ENCODE measurements around the gene PDE9A. TPM values are rescaled to one million over a fixed set of nuclear protein-coding genes. Genes with fewer than 3 reads are reported as not detected.

PDE9A gene
- total and polyA plus RNA-seq, 2 donors (not counting 1 experiment from before 2014, with no cell fraction given) = 0.34 to 5.8 TPM

DNA sequence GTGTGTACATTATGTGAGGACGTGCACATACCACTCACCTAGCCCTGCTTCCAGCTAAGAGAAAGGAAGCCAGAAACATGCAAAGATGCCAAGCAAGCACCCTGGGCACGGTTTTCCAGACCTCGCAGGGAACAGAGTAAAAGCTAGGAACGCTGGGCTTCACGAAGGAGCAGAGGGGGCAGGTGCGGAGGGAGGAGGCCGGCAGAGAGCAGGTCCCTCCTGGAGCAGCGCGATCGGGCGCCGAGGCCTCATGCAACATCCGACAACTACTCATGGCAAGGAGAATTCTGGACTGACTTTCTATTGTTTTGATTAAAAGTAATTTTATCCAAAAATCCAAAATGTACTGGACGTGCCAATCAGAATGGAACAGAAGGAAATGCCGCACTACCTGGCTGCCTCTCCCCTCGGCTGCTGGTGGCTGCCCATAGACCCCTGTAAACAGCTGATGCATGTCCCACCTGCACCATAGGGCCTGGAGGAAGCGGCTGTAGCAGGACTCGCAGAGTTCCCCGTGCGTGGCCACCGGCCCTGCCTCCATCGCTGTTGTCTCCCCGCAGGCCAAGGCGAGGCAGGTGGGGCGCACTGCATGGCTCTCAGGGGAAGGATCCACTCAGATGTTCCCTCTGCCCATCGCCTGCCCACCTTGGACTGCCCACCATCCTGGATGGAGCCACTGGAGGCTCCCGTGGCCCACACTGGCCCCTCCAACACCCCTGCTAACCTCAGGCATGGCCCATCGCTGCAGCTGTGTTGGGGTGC lies 132.4 kb downstream of the PDE9A start:
- POLR2A ChIA-PET = no interaction called here
- no peak overlapping the region for H3K27ac ChIP-seq (ENCODE audit: low read length in 2 of 2)

DNA sequence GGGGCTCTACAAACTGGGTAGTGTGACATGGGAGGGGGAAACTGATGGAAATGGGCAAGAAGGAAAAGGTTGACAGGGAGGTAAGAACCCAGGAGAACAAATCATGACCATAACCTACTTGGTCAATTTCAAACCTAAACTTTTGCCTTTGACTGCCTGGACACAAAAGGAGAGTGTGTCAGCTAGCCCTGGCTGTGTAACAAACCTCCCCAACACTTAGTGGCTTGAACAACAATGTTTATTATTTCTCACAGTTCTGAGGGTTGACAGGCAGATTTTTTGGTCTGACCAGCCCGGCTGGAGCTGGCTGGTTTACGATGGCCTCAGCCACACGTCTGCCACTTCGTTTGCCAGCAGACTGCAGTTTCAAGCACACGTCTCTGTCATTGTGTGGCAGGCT lies 133.5 kb downstream of the PDE9A start:
- H3K9me3 Mint-ChIP-seq (ENCODE audit: insufficient read depth) = no peaks in the 10 kb centered on the region
- no peak overlapping the region for H3K27ac Mint-ChIP-seq
- POLR2A ChIA-PET = no interaction called here

More for the DNA sequence above, 132.4 kb downstream of the PDE9A start:
- DNase-seq = no peak
- CTCF ChIA-PET = no interaction called here
- H3K27me3 Mint-ChIP-seq = peaks cover 17% of the 10 kb centered on the region
- Histone ChIP-seq H4K20me1 (ENCODE audit: control insufficient read depth, insufficient read depth, low read length, poor library complexity, severe bottlenecking) (no peaks in the 10 kb centered on the region), H3K9ac (ENCODE audit: low read length) (no peak overlapping the region), H3K4me3 (ENCODE audit: control extremely low read depth in 1 of 5, extremely low read depth in 1 of 5, insufficient read depth in 1 of 5, low read depth in 2 of 5, low read length in 4 of 5) (no peak overlapping the region), H2AFZ (ENCODE audit: insufficient read depth, low read depth, low read length, poor library complexity, severe bottlenecking) (no peak overlapping the region), H3K4me2 (replicated peaks; ENCODE audit: low read depth, low read length, poor library complexity, severe bottlenecking) (peak overlapping the region; percentile 25), H3K79me2 (ENCODE audit: control insufficient read depth, insufficient read depth, low read length) (no peaks in the 10 kb centered on the region), H3K4me1 (ENCODE audit: control insufficient read depth in 2 of 2, insufficient read depth in 2 of 2, low read length in 2 of 2) (peaks cover 24 to 34% of the 10 kb centered on the region in 2 donors), H3K27me3 (replicated peaks in 1 of 4; ENCODE audit: control extremely low read depth in 1 of 4, control insufficient read depth in 3 of 4, insufficient read depth in 4 of 4, low read length in 3 of 4) (peaks cover 0 to 12% (median 0%) of the 10 kb centered on the region in 4 experiments), H3K9me3 (ENCODE audit: control extremely low read depth in 1 of 3, control insufficient read depth in 2 of 3, insufficient read depth in 1 of 3, low read length in 2 of 3) (peaks cover 0 to 16% (median 0%) of the 10 kb centered on the region in 3 donors), H3K36me3 (replicated peaks in 1 of 2; ENCODE audit: control extremely low read depth in 1 of 2, control insufficient read depth in 1 of 2, extremely low read depth in 1 of 2, insufficient read depth in 2 of 2, low read length in 1 of 2) (no peaks in the 10 kb centered on the region)
- peaks cover 36% of the 10 kb centered on the region for H3K4me1 Mint-ChIP-seq
- intact Hi-C loops (cut with micrococcal nuclease) = no loop called here
- WGBS (ENCODE audit: insufficient coverage) = 84% methylated on average over 27 of the region's 28 CpGs
- H3K27ac Mint-ChIP-seq = peak overlapping the region; percentile 86
- H3K9me3 Mint-ChIP-seq (ENCODE audit: insufficient read depth) = no peaks in the 10 kb centered on the region
- ATAC-seq (ENCODE audit: low read depth) = no peak
- H3K4me3 Mint-ChIP-seq = no peak overlapping the region
- no peak for TF ChIP-seq EZH2 (IDR thresholded peaks at IDR 0.05; ENCODE audit: borderline replicate concordance, insufficient read depth, low read depth, low read length, poor library complexity, severe bottlenecking)
- TF ChIP-seq, protein P1, sequence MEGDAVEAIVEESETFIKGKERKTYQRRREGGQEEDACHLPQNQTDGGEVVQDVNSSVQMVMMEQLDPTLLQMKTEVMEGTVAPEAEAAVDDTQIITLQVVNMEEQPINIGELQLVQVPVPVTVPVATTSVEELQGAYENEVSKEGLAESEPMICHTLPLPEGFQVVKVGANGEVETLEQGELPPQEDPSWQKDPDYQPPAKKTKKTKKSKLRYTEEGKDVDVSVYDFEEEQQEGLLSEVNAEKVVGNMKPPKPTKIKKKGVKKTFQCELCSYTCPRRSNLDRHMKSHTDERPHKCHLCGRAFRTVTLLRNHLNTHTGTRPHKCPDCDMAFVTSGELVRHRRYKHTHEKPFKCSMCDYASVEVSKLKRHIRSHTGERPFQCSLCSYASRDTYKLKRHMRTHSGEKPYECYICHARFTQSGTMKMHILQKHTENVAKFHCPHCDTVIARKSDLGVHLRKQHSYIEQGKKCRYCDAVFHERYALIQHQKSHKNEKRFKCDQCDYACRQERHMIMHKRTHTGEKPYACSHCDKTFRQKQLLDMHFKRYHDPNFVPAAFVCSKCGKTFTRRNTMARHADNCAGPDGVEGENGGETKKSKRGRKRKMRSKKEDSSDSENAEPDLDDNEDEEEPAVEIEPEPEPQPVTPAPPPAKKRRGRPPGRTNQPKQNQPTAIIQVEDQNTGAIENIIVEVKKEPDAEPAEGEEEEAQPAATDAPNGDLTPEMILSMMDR (IDR thresholded peaks at IDR 0.05) = no peak

More for the DNA sequence above, 133.5 kb downstream of the PDE9A start:
- no peak overlapping the region for H3K4me2 ChIP-seq (replicated peaks; ENCODE audit: low read depth, low read length, poor library complexity, severe bottlenecking)
- peaks cover 0 to 12% (median 0%) of the 10 kb centered on the region in 3 donors for H3K9me3 ChIP-seq (ENCODE audit: control extremely low read depth in 1 of 3, control insufficient read depth in 2 of 3, insufficient read depth in 1 of 3, low read length in 2 of 3)
- WGBS (ENCODE audit: insufficient coverage) = 96% methylated on average over 5 of the region's 5 CpGs
- H3K27ac ChIP-seq (ENCODE audit: low read length in 2 of 2) = no peak overlapping the region
- no peak overlapping the region for H3K9ac ChIP-seq (ENCODE audit: low read length)
- CTCF ChIA-PET = no interaction called here
- no peak for ATAC-seq (ENCODE audit: low read depth)
- Mint-ChIP-seq H3K27me3 (peaks cover 11% of the 10 kb centered on the region), H3K4me1 (peaks cover 28% of the 10 kb centered on the region), H3K4me3 (no peak overlapping the region)
- H2AFZ ChIP-seq (ENCODE audit: insufficient read depth, low read depth, low read length, poor library complexity, severe bottlenecking) = no peak overlapping the region
- H3K4me3 ChIP-seq (ENCODE audit: control extremely low read depth in 1 of 5, extremely low read depth in 1 of 5, insufficient read depth in 1 of 5, low read depth in 2 of 5, low read length in 4 of 5) = no peak overlapping the region
- intact Hi-C loops (cut with micrococcal nuclease) = no loop called here
- H3K4me1 ChIP-seq (ENCODE audit: control insufficient read depth in 2 of 2, insufficient read depth in 2 of 2, low read length in 2 of 2) = peaks cover 24 to 26% of the 10 kb centered on the region in 2 donors
- H3K79me2 ChIP-seq (ENCODE audit: control insufficient read depth, insufficient read depth, low read length) = no peaks in the 10 kb centered on the region
- TF ChIP-seq EZH2 (IDR thresholded peaks at IDR 0.05; ENCODE audit: borderline replicate concordance, insufficient read depth, low read depth, low read length, poor library complexity, severe bottlenecking) = no peak
- TF ChIP-seq, protein P1 (IDR thresholded peaks at IDR 0.05) = no peak
- no peak for DNase-seq
- peaks cover 0 to 5% (median 0%) of the 10 kb centered on the region in 4 experiments for H3K27me3 ChIP-seq (replicated peaks in 1 of 4; ENCODE audit: control extremely low read depth in 1 of 4, control insufficient read depth in 3 of 4, insufficient read depth in 4 of 4, low read length in 3 of 4)
- H4K20me1 ChIP-seq (ENCODE audit: control insufficient read depth, insufficient read depth, low read length, poor library complexity, severe bottlenecking) = no peaks in the 10 kb centered on the region
- H3K36me3 ChIP-seq (replicated peaks in 1 of 2; ENCODE audit: control extremely low read depth in 1 of 2, control insufficient read depth in 1 of 2, extremely low read depth in 1 of 2, insufficient read depth in 2 of 2, low read length in 1 of 2) = no peaks in the 10 kb centered on the region
